ENCODE results near the gene C20orf204. TPM values are rescaled to one million over a fixed set of nuclear protein-coding genes. Genes with fewer than 3 reads are reported as not detected.

The C20orf204 gene
- total and polyA plus RNA-seq, 10 of the 15 experiments (the other 5 are each of a cell fraction or from before 2014, with no cell fraction given): 0.24 to 56.0 (median 12.4) TPM

DNA sequence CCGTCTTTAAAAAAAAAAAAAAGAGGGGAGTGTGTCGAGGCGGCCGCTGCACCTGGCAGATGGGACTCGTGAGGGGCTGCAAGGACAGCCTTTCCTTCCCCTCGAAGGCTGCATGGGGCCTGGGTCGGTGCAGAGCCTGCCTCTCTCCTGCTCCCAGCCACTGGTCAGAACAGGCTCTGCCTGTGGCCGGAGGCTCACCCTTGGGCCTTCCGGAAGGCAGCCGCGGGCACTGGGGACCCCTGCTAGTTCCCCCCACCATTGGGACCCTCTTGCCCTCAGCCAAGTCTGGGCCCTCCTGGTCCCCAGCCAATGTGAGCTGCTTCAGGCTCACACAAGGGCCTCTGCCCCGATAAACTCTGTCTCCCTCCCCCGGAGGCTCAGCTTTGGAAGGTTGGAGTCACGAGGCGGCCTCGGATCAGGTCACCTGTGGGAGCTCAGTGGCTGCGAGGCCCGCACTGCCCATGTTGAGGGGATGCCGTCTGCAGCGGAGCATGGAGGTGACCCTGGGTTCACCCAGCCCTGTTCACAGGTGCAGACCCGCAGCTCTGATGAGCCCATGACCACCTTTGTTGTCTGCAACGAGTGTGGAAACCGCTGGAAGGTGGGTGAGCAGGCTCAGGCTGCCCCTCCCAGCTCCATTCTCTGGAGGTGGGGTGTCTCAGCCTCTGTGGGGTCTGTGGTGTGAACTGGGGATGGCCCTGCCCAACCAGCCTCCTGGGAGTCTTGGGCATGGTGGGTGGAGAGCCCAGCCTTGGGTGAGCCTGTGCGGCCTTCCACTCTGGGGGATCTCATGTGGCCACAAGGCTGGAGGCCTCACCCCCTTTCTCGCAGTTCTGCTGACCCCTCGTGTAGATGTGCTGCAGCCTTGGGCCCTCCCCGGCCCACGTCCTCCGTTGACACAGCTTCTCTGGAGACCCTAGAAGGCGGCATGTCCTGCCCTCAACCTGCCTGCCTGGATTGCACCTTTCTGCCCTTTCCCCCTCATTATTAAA is 35.7 kb downstream of the C20orf204 start:
- ATAC-seq: no peak

More for the DNA sequence above, 35.7 kb downstream of the C20orf204 start:
- Histone ChIP-seq H3K9ac (ENCODE audit: control insufficient read depth, insufficient read depth, low read length) (no peak overlapping the region), H4K20me1 (ENCODE audit: control insufficient read depth, insufficient read depth) (no peaks in the 10 kb centered on the region), H3K9me3 (replicated peaks; ENCODE audit: control insufficient read depth, insufficient read depth, low read length) (no peaks in the 10 kb centered on the region), H3K27me3 (replicated peaks in 1 of 2; ENCODE audit: control insufficient read depth in 2 of 2, insufficient read depth in 2 of 2, low read length in 1 of 2) (no peaks in the 10 kb centered on the region), H3K4me2 (ENCODE audit: control insufficient read depth, insufficient read depth) (no peak overlapping the region), H3K27ac (ENCODE audit: control insufficient read depth, insufficient read depth) (no peak overlapping the region), H3K4me3 (no peak overlapping the region), H3K4me1 (ENCODE audit: control insufficient read depth, insufficient read depth, low read length) (peaks cover 8% of the 10 kb centered on the region), H3K36me3 (ENCODE audit: control insufficient read depth in 2 of 2, insufficient read depth in 2 of 2, low read length in 1 of 2) (peaks cover 3 to 22% of the 10 kb centered on the region in 2 experiments), H3K79me2 (ENCODE audit: control insufficient read depth, insufficient read depth, low read length) (peaks cover 8% of the 10 kb centered on the region), H2AFZ (ENCODE audit: control insufficient read depth, low read depth, low read length) (no peak overlapping the region)
- no TSS peak for BruUV-seq (replicated peaks)
- FAIRE-seq (no peak), DNase-seq (ENCODE audit: low read depth, low spot score) (no peak)
- 57% methylated on average over 29 of the region's 30 CpGs for WGBS (ENCODE audit: insufficient coverage, insufficient replicate concordance, low lambda C conversion rate, missing lambda C conversion rate)
- ChIA-PET RAD21 (ENCODE audit: unreplicated experiment) (no interaction called here), POLR2A (no interaction called here), CTCF (interaction anchor here (0.5 to 2.8 kb wide), 4 partner anchors 14 to 367 kb away, joined by 3 to 7 read pairs (median 4); no protein-coding TSS in a partner anchor), SMC1A (ENCODE audit: uncharacterized antibody, unreplicated experiment) (interaction anchor here (0.6 kb wide), 1 partner anchor 15 kb away, joined by 4 read pairs; no protein-coding TSS in a partner anchor)
- intact Hi-C loops (cut with micrococcal nuclease; ENCODE audit: unreplicated experiment) (no loop called here), in situ Hi-C loops (cut with MboI) (no loop called here)
- TF ChIP-seq TCF7 (IDR thresholded peaks at IDR 0.05; ENCODE audit: borderline replicate concordance) (no peak), LARP7 (IDR thresholded peaks at IDR 0.05) (no peak), ZNF207 (IDR thresholded peaks at IDR 0.05; ENCODE audit: borderline replicate concordance) (no peak), EGR1 (IDR thresholded peaks at IDR 0.05; ENCODE audit: borderline replicate concordance in 1 of 2, low read depth in 2 of 2, low read length in 2 of 2) (no peak), POLR2A (IDR thresholded peaks at IDR 0.05; ENCODE audit: low read depth, low read length) (peak; percentile 61), SREBF1 (IDR thresholded peaks at IDR 0.05; ENCODE audit: low read length) (no peak), NR2F1 (conservative IDR thresholded peaks at IDR 0.05) (no peak)
- TF ChIP-seq, protein P1, sequence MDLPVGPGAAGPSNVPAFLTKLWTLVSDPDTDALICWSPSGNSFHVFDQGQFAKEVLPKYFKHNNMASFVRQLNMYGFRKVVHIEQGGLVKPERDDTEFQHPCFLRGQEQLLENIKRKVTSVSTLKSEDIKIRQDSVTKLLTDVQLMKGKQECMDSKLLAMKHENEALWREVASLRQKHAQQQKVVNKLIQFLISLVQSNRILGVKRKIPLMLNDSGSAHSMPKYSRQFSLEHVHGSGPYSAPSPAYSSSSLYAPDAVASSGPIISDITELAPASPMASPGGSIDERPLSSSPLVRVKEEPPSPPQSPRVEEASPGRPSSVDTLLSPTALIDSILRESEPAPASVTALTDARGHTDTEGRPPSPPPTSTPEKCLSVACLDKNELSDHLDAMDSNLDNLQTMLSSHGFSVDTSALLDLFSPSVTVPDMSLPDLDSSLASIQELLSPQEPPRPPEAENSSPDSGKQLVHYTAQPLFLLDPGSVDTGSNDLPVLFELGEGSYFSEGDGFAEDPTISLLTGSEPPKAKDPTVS (IDR thresholded peaks at IDR 0.05; ENCODE audit: low read depth, low read length): no peak

Measured in GM12878 (cell line).